SK-N-SH (cell line): ENCODE data around the gene THYN1. TPM values are rescaled to one million over a fixed set of nuclear protein-coding genes. Genes with fewer than 3 reads are reported as not detected.

Experiments
- CTCF ChIA-PET: fragments of 300-600, 350-600 bp; formaldehyde crosslinking; extraction: SDS; loops from one replicate; lab custom pipeline; 2021; lab: Yijun Ruan, JAX
- POLR2A ChIA-PET: fragments of 350-600 bp; sonication (Branson Sonifier 250); formaldehyde crosslinking; extraction: SDS; loops from one replicate; lab custom pipeline; 2020; ENCODE audit warnings: antibody characterized with exemption, inconsistent platforms; lab: Yijun Ruan, JAX
- DNase-seq: peaks from one replicate; pipeline ENCODE4 v3.0.0; 2012
- H2AFZ ChIP-seq: fragments of 200-600 bp; sonication (generic); 2 replicates; pipeline ENCODE4 v1.8.1; 2016; ENCODE audit warnings: antibody characterized with exemption, mild to moderate bottlenecking, low read depth
- H3F3A ChIP-seq: fragments of 200-600 bp; sonication (generic); replicated peaks from 2 replicates; pipeline ENCODE3; 2016; ENCODE audit warnings: antibody characterized with exemption, mild to moderate bottlenecking; ENCODE audit not compliant: insufficient read depth
- H3K27ac ChIP-seq, 2 experiments: fragments of 200-500 bp in 1 of 2; fragments of 200-600 bp in 1 of 2; sonication (Bioruptor generic) in 1 of 2; sonication (generic), shearing (Covaris generic) in 1 of 2; 2 replicates each; pipeline versions ENCODE4 v1.5.1 to v1.6.1; 2014 to 2016; ENCODE audit warnings: low read depth in 2 of 2, inconsistent platforms in 1 of 2, low read length in 1 of 2, mild to moderate bottlenecking in 1 of 2, mixed read lengths in 1 of 2
- H3K27me3 ChIP-seq: fragments of 200-600 bp; sonication (generic), shearing (Covaris generic); 2 replicates; pipeline ENCODE4 v1.6.1; 2016; ENCODE audit warnings: mixed run types; ENCODE audit not compliant: insufficient read depth
- H3K36me3 ChIP-seq, 2 experiments: fragments of 200-500 bp in 1 of 2; fragments of 200-600 bp in 1 of 2; sonication (Bioruptor generic) in 1 of 2; sonication (generic) in 1 of 2; replicated peaks in 1 of 2; 2 replicates each; pipeline versions ENCODE3 to v1.5.1; 2014 to 2016; ENCODE audit warnings: low read length in 1 of 2, mild to moderate bottlenecking in 1 of 2; ENCODE audit not compliant: insufficient read depth in 2 of 2, control insufficient read depth in 1 of 2
- H3K4me1 ChIP-seq, 2 experiments: fragments of 200-500 bp in 1 of 2; fragments of 200-600 bp in 1 of 2; sonication (Bioruptor generic) in 1 of 2; sonication (generic), shearing (Covaris generic) in 1 of 2; 2 replicates each; pipeline versions ENCODE4 v1.5.1 to v1.6.1; 2014 to 2016; ENCODE audit warnings: low read depth in 1 of 2, low read length in 1 of 2, mixed run types in 1 of 2; ENCODE audit not compliant: insufficient read depth in 2 of 2, control insufficient read depth in 1 of 2
- H3K4me2 ChIP-seq: fragments of 200-600 bp; sonication (generic), shearing (Covaris generic); 2 replicates; pipeline ENCODE4 v1.6.1; 2017; ENCODE audit warnings: mixed run types
- H3K4me3 ChIP-seq, 2 experiments: fragments of 200-500 bp in 1 of 2; fragments of 200-600 bp in 1 of 2; sonication (Bioruptor generic) in 1 of 2; sonication (generic), shearing (Covaris generic) in 1 of 2; 2 replicates each; pipeline versions ENCODE4 v1.5.1 to v1.8.1; 2014 to 2016; ENCODE audit warnings: low read depth in 2 of 2, inconsistent platforms in 1 of 2, low read length in 1 of 2, mild to moderate bottlenecking in 1 of 2, mixed read lengths in 1 of 2, moderate library complexity in 1 of 2
- H3K79me2 ChIP-seq: fragments of 200-600 bp; sonication (generic); 2 replicates; pipeline ENCODE4 v1.8.1; 2017; ENCODE audit warnings: mild to moderate bottlenecking; ENCODE audit not compliant: insufficient read depth
- H3K9ac ChIP-seq: fragments of 200-600 bp; sonication (generic); 2 replicates; pipeline ENCODE4 v1.6.1; 2017; ENCODE audit warnings: mixed run types
- H3K9me2 ChIP-seq: fragments of 200-600 bp; sonication (generic); 2 replicates; pipeline ENCODE4 v1.6.1; 2017; ENCODE audit warnings: mixed run types
- H3K9me3 ChIP-seq: fragments of 200-600 bp; sonication (generic); 2 replicates; pipeline ENCODE4 v1.6.1; 2017; ENCODE audit warnings: mixed run types, mild to moderate bottlenecking, moderate library complexity
- H4K20me1 ChIP-seq: fragments of 200-600 bp; sonication (generic); 2 replicates; pipeline ENCODE4 v1.6.1; 2017; ENCODE audit warnings: mild to moderate bottlenecking, mixed run types; ENCODE audit not compliant: insufficient read depth
- CHD2 ChIP-seq: fragments of 150-350 bp; IDR thresholded peaks from 2 replicates; pipeline ENCODE4 v1.6.1; 2018; ENCODE audit warnings: low read length; ENCODE audit not compliant: partially characterized antibody
- ELF1 ChIP-seq: IDR thresholded peaks from 2 replicates; pipeline ENCODE4 v1.4.0; 2012
- FOSL2 ChIP-seq: IDR thresholded peaks from 2 replicates; pipeline ENCODE4 v1.4.0; 2012; ENCODE audit warnings: low read depth, mild to moderate bottlenecking, moderate library complexity, borderline replicate concordance
- FOXJ3 ChIP-seq: sonication (generic); formaldehyde crosslinking; IDR thresholded peaks from 2 replicates; pipeline ENCODE4 v1.5.1; 2020; ENCODE audit warnings: mild to moderate bottlenecking, missing genetic modification reagents
- FOXM1 ChIP-seq: IDR thresholded peaks from 2 replicates; pipeline ENCODE4 v1.4.0; 2012; ENCODE audit warnings: low read depth, mild to moderate bottlenecking
- GATA2 ChIP-seq: sonication (generic); formaldehyde crosslinking; IDR thresholded peaks from 2 replicates; pipeline ENCODE4 v1.5.0; 2020; ENCODE audit warnings: mild to moderate bottlenecking, missing genetic modification reagents
- MEF2A ChIP-seq: IDR thresholded peaks from 2 replicates; pipeline ENCODE4 v1.4.0; 2012; ENCODE audit warnings: low read depth, borderline replicate concordance
- NRF1 ChIP-seq: IDR thresholded peaks from 2 replicates; pipeline ENCODE4 v1.6.1; 2012; ENCODE audit warnings: low read depth, mild to moderate bottlenecking, low read length
- POLR2AphosphoS5 ChIP-seq: IDR thresholded peaks from 2 replicates; pipeline ENCODE4 v1.6.1; 2012; ENCODE audit warnings: low read depth, low read length
- RFX5 ChIP-seq: IDR thresholded peaks from 2 replicates; pipeline ENCODE4 v1.6.1; 2012; ENCODE audit warnings: mild to moderate bottlenecking, improper control_type of control experiment, low read length
- RXRA ChIP-seq: IDR thresholded peaks from 2 replicates; pipeline ENCODE4 v1.4.0; 2012; ENCODE audit warnings: low read depth, mild to moderate bottlenecking, borderline replicate concordance
- SIN3A ChIP-seq: IDR thresholded peaks from 2 replicates; pipeline ENCODE4 v1.6.1; 2012; ENCODE audit warnings: low read depth, mild to moderate bottlenecking, low read length, moderate library complexity, borderline replicate concordance
- SMC3 ChIP-seq: IDR thresholded peaks from 2 replicates; pipeline ENCODE4 v1.6.1; 2012; ENCODE audit warnings: low read depth, low read length, improper control_type of control experiment
- TCF12 ChIP-seq: IDR thresholded peaks from 2 replicates; pipeline ENCODE4 v1.4.0; 2012
- WGBS: methylation state at CpG from one replicate; pipeline ENCODE4 v1.1.6; 2017; ENCODE audit warnings: low lambda C conversion rate; 5-methylcytosine and 5-hydroxymethylcytosine counted together
- polyA plus RNA-seq, 3 experiments: library from polyadenylated mRNA; depleted of rRNA; stranded (reverse); fragments of >200 nt; gene quantifications; 2 replicates each; pipeline ENCODE4 v1.2.3, GENCODE V29; 2012
- TF ChIP-seq, protein P1 (sequence below): fragments of 150-350 bp; IDR thresholded peaks from 2 replicates; pipeline ENCODE4 v1.6.1; 2017; ENCODE audit warnings: antibody characterized with exemption, low read length, low read depth, borderline replicate concordance
- TF ChIP-seq, protein P2 (sequence below): fragments of 150-350 bp; IDR thresholded peaks from 2 replicates; pipeline ENCODE4 v1.6.1; 2016; ENCODE audit warnings: mild to moderate bottlenecking, low read depth, low read length
- TF ChIP-seq, protein P3 (sequence below): fragments of 200-600 bp; sonication (generic); IDR thresholded peaks from 2 replicates; pipeline ENCODE4 v1.6.1; 2017; ENCODE audit warnings: antibody characterized with exemption, mild to moderate bottlenecking, moderate library complexity

THYN1 gene
- polyA plus RNA-seq, 1 of the 3 experiments (the other 2 are of a cell fraction), result 61.8 TPM

DNA sequence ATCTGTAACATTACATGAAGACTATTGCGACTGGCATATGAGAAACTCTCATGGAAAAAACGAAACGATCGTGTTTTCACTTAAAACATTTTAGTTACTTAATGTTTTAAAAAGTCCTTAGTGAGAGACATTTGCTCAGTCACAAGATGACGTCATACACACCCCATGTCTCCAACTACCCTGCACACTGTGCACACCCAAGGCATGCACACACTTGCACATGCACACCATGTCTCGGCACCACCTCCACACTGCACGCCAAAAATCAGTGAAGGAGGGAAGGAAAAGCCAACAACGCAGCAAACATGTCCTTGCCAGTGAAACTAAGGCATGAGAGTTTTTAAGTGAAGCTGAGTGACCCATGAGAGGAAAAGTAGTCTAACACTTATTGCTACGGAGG is 47.4 kb downstream of the THYN1 start (continued):
- no peak for TF ChIP-seq FOXJ3 (CRISPR knock-in tag)
- TF ChIP-seq CHD2, result no peak
- TF ChIP-seq FOXM1, result no peak
- TF ChIP-seq SMC3, result no peak
- no peak for TF ChIP-seq RFX5
- TF ChIP-seq TCF12, result no peak
- TF ChIP-seq, protein P1, sequence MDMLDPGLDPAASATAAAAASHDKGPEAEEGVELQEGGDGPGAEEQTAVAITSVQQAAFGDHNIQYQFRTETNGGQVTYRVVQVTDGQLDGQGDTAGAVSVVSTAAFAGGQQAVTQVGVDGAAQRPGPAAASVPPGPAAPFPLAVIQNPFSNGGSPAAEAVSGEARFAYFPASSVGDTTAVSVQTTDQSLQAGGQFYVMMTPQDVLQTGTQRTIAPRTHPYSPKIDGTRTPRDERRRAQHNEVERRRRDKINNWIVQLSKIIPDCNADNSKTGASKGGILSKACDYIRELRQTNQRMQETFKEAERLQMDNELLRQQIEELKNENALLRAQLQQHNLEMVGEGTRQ, result no peak
- TF ChIP-seq, protein P2, sequence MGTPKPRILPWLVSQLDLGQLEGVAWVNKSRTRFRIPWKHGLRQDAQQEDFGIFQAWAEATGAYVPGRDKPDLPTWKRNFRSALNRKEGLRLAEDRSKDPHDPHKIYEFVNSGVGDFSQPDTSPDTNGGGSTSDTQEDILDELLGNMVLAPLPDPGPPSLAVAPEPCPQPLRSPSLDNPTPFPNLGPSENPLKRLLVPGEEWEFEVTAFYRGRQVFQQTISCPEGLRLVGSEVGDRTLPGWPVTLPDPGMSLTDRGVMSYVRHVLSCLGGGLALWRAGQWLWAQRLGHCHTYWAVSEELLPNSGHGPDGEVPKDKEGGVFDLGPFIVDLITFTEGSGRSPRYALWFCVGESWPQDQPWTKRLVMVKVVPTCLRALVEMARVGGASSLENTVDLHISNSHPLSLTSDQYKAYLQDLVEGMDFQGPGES, result no peak

DNA sequence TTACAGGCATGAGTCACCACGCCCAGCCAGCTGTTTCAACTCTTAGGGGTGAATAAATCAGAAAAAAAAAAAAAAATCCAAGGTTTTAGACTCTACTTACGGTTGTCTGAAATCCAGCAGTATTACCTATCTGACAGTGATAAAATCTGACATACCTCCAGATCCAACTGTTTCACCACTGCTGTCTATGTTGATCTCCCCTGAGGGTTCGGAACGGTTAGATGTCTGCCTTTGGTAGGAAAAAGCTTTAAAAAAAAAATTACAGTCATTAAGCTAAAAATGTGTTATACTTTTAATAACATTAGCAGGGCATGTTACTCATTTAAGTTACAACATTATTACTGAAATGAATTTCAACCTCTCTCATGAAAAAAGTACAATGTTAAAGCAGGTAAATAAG is 50.5 kb downstream of the THYN1 start:
- Histone ChIP-seq H3K27me3 (no peaks in the 10 kb centered on the region), H3F3A (peaks cover 4% of the 10 kb centered on the region), H3K9me3 (no peaks in the 10 kb centered on the region), H3K4me2 (no peak overlapping the region), H3K4me1 (peaks cover 0 to 14% of the 10 kb centered on the region in 2 experiments; a peak in 2 of 4 replicates), H3K4me3 (no peak overlapping the region), H3K36me3 (peaks cover 48 to 60% of the 10 kb centered on the region in 2 experiments), H3K79me2 (no peaks in the 10 kb centered on the region), H3K27ac (no peak overlapping the region), H2AFZ (no peak overlapping the region), H3K9me2 (no peaks in the 10 kb centered on the region), H3K9ac (no peak overlapping the region), H4K20me1 (no peaks in the 10 kb centered on the region)
- 94% methylated on average over 4 of the region's 4 CpGs for WGBS
- CTCF ChIA-PET, result no interaction called here
- no peak for DNase-seq
- POLR2A ChIA-PET, result no interaction called here
- TF ChIP-seq RXRA, result no peak

DNA sequence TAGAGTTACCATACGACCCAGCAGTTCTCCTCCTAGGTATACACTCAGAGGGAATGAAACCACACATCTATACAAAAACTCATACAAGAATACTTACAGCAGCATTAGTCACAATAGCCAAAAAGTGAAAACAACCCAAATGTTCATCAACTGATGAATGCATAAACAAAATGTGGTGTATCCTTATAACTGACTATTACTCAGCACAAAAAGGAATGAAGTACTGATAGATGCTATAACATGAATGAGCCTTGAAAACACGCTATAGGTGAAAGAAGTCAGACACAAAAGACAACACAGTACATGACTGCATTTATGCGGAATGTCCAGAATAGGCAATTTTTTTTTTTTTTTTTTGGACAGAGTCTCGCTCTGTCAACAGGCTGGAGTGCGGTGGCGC is 52.5 kb downstream of the THYN1 start:
- CTCF ChIA-PET, result interaction anchor here (1.3 kb wide), 1 partner anchor 14 kb away, joined by 3 read pairs; no protein-coding TSS in a partner anchor

More for the DNA sequence above, 52.5 kb downstream of the THYN1 start:
- Histone ChIP-seq H3K79me2 (no peaks in the 10 kb centered on the region), H3K9ac (no peak overlapping the region), H3K9me3 (no peaks in the 10 kb centered on the region), H3F3A (no peaks in the 10 kb centered on the region), H4K20me1 (no peaks in the 10 kb centered on the region), H3K4me2 (no peak overlapping the region), H3K27me3 (no peaks in the 10 kb centered on the region), H3K4me3 (no peak overlapping the region), H3K36me3 (peaks cover 42 to 59% of the 10 kb centered on the region in 2 experiments), H3K27ac (no peak overlapping the region), H2AFZ (no peak overlapping the region), H3K9me2 (no peaks in the 10 kb centered on the region), H3K4me1 (peaks cover 0 to under 1% of the 10 kb centered on the region in 2 experiments; a peak in 2 of 4 replicates)
- POLR2A ChIA-PET, result no interaction called here
- no peak for DNase-seq
- 96% methylated on average over 6 of the region's 6 CpGs for WGBS
- TF ChIP-seq GATA2 (CRISPR knock-in tag) (no peak), SMC3 (no peak), NRF1 (no peak), RFX5 (no peak), POLR2AphosphoS5 (no peak), MEF2A (no peak), FOSL2 (no peak), SIN3A (no peak), ELF1 (no peak)
- TF ChIP-seq, protein P3, sequence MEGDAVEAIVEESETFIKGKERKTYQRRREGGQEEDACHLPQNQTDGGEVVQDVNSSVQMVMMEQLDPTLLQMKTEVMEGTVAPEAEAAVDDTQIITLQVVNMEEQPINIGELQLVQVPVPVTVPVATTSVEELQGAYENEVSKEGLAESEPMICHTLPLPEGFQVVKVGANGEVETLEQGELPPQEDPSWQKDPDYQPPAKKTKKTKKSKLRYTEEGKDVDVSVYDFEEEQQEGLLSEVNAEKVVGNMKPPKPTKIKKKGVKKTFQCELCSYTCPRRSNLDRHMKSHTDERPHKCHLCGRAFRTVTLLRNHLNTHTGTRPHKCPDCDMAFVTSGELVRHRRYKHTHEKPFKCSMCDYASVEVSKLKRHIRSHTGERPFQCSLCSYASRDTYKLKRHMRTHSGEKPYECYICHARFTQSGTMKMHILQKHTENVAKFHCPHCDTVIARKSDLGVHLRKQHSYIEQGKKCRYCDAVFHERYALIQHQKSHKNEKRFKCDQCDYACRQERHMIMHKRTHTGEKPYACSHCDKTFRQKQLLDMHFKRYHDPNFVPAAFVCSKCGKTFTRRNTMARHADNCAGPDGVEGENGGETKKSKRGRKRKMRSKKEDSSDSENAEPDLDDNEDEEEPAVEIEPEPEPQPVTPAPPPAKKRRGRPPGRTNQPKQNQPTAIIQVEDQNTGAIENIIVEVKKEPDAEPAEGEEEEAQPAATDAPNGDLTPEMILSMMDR, result no peak
